ENCODE data around the gene BARX1.

DNA sequence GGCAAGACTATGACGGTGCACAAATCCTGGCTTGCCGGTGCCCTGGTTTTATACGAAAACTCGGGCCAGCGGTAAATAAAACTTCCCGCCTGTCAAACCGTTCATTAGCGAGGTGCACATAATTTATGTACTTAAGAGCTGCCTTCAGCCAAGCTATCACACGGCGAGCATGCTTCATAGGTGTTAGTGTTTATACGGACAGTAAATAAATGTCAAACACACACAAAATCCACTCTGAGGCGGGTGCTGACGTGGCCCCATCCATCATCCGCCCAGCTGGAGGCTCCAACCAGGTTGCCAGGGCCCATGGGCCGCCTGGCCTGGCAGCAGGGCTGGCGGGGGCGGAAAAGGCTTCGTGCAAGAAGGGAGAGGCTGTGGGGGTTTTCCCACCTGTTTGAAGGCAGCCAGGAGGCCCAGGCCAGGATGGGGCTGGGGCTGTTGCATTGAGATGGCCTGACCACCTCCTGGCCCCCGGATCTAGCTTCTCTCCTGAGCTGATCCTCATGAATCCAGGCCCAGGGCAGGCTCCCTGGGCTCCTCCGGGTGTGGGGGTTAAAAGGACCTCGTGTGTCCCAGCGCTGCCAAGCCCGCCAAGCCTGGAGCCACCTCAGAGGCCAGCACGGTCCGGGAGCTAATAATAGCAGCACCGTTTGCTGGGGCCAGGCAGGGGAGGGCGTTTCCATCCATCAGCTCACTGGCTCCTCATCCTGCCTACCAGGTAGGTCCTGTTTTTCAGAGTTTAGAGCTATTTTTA is 43.2 kb downstream of the BARX1 start:
- TF ChIP-seq POLR2AphosphoS5 (IDR thresholded peaks at IDR 0.05; ENCODE audit: insufficient read depth in 1 of 2, low read depth in 1 of 2) (no peak), CTCF (IDR thresholded peaks at IDR 0.05) (no peak), POLR2A (IDR thresholded peaks at IDR 0.05) (no peak)

All from vagina (tissue), 2 donors.